ENCODE data around the gene SLC6A3.

- TF ChIP-seq BHLHE40 (IDR thresholded peaks at IDR 0.05; ENCODE audit: borderline replicate concordance) (no peak), SP1 (IDR thresholded peaks at IDR 0.05) (no peak), ZNF384 (IDR thresholded peaks at IDR 0.05) (no peak), TARDBP (IDR thresholded peaks at IDR 0.05) (no peak), ELF4 (IDR thresholded peaks at IDR 0.05) (no peak), LEF1 (IDR thresholded peaks at IDR 0.05; ENCODE audit: borderline replicate concordance) (no peak), ARNT (IDR thresholded peaks at IDR 0.05) (no peak), SUZ12 (IDR thresholded peaks at IDR 0.05) (no peak), FOXK2 (IDR thresholded peaks at IDR 0.05) (no peak)
These were observed 1.5 kb upstream of the SLC6A3 start for GRCh38 chr5:1446602-1447343.

Measured in HEK293T (cell line).